HepG2 (cell line): ENCODE data around the gene MFSD12. TPM values are rescaled to one million over a fixed set of nuclear protein-coding genes. Genes with fewer than 3 reads are reported as not detected.

Experiments used
- GTF3A ChIP-seq: sonication (generic); formaldehyde crosslinking; conservative IDR thresholded peaks from 2 replicates; pipeline ENCODE4 v1.4.0; 2020; ENCODE audit warnings: mild to moderate bottlenecking, missing genetic modification reagents
- GZF1 ChIP-seq: sonication (generic); formaldehyde crosslinking; IDR thresholded peaks from 2 replicates; pipeline ENCODE4 v1.5.1; 2020; ENCODE audit warnings: mild to moderate bottlenecking, missing genetic modification reagents
- JUNB ChIP-seq: sonication (generic); formaldehyde crosslinking; IDR thresholded peaks from 2 replicates; pipeline ENCODE4 v1.8.0; 2022; ENCODE audit warnings: missing genetic modification reagents, mild to moderate bottlenecking, borderline replicate concordance
- KMT2B ChIP-seq: IDR thresholded peaks from 2 replicates; pipeline ENCODE4 v1.6.1; 2016; ENCODE audit warnings: missing genetic modification reagents, missing compliant biosample characterization
- NR3C1 ChIP-seq: sonication (generic); formaldehyde crosslinking; IDR thresholded peaks from 2 replicates; pipeline ENCODE4 v1.4.0; 2020; ENCODE audit warnings: missing genetic modification reagents
- PATZ1 ChIP-seq: sonication (generic); formaldehyde crosslinking; IDR thresholded peaks from 2 replicates; pipeline ENCODE4 v1.4.0; 2020; ENCODE audit warnings: missing genetic modification reagents
- RBM39 ChIP-seq: fragments of 200-400 bp; formaldehyde crosslinking; IDR thresholded peaks from one replicate; pipeline ENCODE4 v1.6.1; 2018; ENCODE audit warnings: antibody characterized with exemption, mild to moderate bottlenecking, low read depth, low read length; ENCODE audit not compliant: poor library complexity, severe bottlenecking
- ZFP91 ChIP-seq: sonication (generic); formaldehyde crosslinking; IDR thresholded peaks from 2 replicates; pipeline ENCODE4 v1.9.0; 2022; ENCODE audit warnings: missing genetic modification reagents, mild to moderate bottlenecking, borderline replicate concordance
- ZNF30 ChIP-seq: sonication (generic); formaldehyde crosslinking; IDR thresholded peaks from 2 replicates; pipeline ENCODE4 v1.5.0; 2020; ENCODE audit warnings: mild to moderate bottlenecking, missing genetic modification reagents
- ZNF83 ChIP-seq: sonication (generic); formaldehyde crosslinking; IDR thresholded peaks from 2 replicates; pipeline ENCODE4 v1.4.0; 2020; ENCODE audit warnings: missing genetic modification reagents, mild to moderate bottlenecking, borderline replicate concordance
- ZSCAN25 ChIP-seq: sonication (generic); formaldehyde crosslinking; IDR thresholded peaks from 2 replicates; pipeline ENCODE4 v1.8.0; 2022; ENCODE audit warnings: mild to moderate bottlenecking, missing genetic modification reagents
- ZSCAN31 ChIP-seq: sonication (generic); formaldehyde crosslinking; IDR thresholded peaks from 2 replicates; pipeline ENCODE4 v1.5.0; 2020; ENCODE audit warnings: low read depth, mild to moderate bottlenecking, missing genetic modification reagents
- ZUFSP ChIP-seq: sonication (generic); formaldehyde crosslinking; IDR thresholded peaks from 2 replicates; pipeline ENCODE4 v1.9.0; 2021; ENCODE audit warnings: missing genetic modification reagents, mild to moderate bottlenecking, borderline replicate concordance
- polyA plus RNA-seq, 8 experiments: library from polyadenylated mRNA; depleted of rRNA in 3 of 8; stranded (reverse) in 7 of 8; unstranded in 1 of 8; fragments of >200 nt; fragmentation: Illumina TruSeq in 4 of 8; extraction: Trizol in 4 of 8; gene quantifications; 2 replicates each; pipeline versions ENCODE4 v1.2.1 to v1.2.3, GENCODE V29; 2011 to 2016; ENCODE audit warnings: low read depth in 4 of 8, missing spikeins in 1 of 8, mixed read lengths in 1 of 8; ENCODE audit not compliant: insufficient read depth in 1 of 8
- total RNA-seq, 5 experiments: library from RNA; depleted of rRNA; stranded (reverse); fragments of >200 nt; fragmentation: Illumina TruSeq; extraction: Trizol; gene quantifications; 2 replicates each; pipeline ENCODE4 v1.2.3, GENCODE V29; 2016; ENCODE audit warnings: low read depth in 1 of 5
- TF ChIP-seq, protein P1 (sequence below): sonication (generic); formaldehyde crosslinking; IDR thresholded peaks from 2 replicates; pipeline ENCODE4 v1.9.0; 2021; ENCODE audit warnings: mild to moderate bottlenecking, missing genetic modification reagents
- TF ChIP-seq, protein P2 (sequence below): sonication (generic); formaldehyde crosslinking; IDR thresholded peaks from 2 replicates; pipeline ENCODE4 v1.8.1; 2023; ENCODE audit warnings: mild to moderate bottlenecking, moderate library complexity, missing genetic modification reagents

The MFSD12 gene
- total and polyA plus RNA-seq, 2 of the 13 experiments (the other 11 are each of a cell fraction or from before 2014, with no cell fraction given) = 27.2 to 29.1 TPM

DNA sequence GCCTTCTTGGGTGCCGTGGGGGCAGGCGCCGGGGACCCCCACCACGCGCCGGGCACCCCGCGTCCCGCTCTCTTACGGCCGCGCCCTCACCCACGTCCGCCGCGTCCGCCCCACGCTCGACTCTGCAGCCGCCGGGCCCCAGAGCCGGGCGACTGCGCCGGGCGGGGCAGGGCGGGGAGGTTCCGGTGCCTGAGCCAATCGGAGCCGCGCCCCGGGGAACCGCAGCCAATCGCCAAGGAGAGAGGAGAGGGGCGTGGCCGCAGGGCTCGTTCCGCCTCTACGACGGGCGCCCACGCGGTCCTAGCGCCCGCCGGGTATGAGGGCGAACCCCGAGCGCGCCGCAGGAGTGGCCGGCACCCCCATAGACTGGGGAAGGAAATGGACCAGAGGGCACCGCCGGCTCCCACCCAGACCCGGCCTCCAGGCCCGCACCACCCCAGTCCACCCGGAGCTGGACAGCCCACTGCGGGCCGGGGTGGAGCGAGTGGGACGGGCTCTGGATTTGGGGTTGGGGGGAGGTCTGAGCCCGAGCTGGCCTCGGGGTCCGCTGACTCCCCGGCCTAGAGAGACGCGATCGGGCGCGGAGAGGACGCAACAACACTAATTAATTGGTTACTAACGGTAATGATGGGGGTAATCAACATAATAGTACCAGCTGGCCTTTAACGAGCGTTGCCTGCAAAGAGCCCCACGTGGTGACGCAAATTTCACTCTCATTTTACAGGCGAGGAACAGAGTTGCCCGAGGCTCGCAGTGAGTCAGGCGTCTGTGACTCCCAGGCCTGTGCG lies at the start of gene MFSD12 (continued):
- TF ChIP-seq, protein P1, sequence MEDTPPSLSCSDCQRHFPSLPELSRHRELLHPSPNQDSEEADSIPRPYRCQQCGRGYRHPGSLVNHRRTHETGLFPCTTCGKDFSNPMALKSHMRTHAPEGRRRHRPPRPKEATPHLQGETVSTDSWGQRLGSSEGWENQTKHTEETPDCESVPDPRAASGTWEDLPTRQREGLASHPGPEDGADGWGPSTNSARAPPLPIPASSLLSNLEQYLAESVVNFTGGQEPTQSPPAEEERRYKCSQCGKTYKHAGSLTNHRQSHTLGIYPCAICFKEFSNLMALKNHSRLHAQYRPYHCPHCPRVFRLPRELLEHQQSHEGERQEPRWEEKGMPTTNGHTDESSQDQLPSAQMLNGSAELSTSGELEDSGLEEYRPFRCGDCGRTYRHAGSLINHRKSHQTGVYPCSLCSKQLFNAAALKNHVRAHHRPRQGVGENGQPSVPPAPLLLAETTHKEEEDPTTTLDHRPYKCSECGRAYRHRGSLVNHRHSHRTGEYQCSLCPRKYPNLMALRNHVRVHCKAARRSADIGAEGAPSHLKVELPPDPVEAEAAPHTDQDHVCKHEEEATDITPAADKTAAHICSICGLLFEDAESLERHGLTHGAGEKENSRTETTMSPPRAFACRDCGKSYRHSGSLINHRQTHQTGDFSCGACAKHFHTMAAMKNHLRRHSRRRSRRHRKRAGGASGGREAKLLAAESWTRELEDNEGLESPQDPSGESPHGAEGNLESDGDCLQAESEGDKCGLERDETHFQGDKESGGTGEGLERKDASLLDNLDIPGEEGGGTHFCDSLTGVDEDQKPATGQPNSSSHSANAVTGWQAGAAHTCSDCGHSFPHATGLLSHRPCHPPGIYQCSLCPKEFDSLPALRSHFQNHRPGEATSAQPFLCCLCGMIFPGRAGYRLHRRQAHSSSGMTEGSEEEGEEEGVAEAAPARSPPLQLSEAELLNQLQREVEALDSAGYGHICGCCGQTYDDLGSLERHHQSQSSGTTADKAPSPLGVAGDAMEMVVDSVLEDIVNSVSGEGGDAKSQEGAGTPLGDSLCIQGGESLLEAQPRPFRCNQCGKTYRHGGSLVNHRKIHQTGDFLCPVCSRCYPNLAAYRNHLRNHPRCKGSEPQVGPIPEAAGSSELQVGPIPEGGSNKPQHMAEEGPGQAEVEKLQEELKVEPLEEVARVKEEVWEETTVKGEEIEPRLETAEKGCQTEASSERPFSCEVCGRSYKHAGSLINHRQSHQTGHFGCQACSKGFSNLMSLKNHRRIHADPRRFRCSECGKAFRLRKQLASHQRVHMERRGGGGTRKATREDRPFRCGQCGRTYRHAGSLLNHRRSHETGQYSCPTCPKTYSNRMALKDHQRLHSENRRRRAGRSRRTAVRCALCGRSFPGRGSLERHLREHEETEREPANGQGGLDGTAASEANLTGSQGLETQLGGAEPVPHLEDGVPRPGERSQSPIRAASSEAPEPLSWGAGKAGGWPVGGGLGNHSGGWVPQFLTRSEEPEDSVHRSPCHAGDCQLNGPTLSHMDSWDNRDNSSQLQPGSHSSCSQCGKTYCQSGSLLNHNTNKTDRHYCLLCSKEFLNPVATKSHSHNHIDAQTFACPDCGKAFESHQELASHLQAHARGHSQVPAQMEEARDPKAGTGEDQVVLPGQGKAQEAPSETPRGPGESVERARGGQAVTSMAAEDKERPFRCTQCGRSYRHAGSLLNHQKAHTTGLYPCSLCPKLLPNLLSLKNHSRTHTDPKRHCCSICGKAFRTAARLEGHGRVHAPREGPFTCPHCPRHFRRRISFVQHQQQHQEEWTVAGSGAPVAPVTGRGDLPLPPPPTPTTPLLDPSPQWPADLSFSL (CRISPR knock-in tag) = no peak
- peak; percentile 51; the same call in 1 of the 2 replicates for TF ChIP-seq KMT2B (CRISPR knock-in tag)
- TF ChIP-seq ZFP91 = peak; percentile 98
- TF ChIP-seq ZNF30 (CRISPR knock-in tag) = no peak
- no peak for TF ChIP-seq ZSCAN31 (CRISPR knock-in tag)
- TF ChIP-seq JUNB (CRISPR knock-in tag) = no peak
- TF ChIP-seq GTF3A (CRISPR knock-in tag) = no peak
- no peak for TF ChIP-seq ZUFSP (CRISPR knock-in tag)
- peak; percentile 22 for TF ChIP-seq RBM39
- TF ChIP-seq, protein P2, sequence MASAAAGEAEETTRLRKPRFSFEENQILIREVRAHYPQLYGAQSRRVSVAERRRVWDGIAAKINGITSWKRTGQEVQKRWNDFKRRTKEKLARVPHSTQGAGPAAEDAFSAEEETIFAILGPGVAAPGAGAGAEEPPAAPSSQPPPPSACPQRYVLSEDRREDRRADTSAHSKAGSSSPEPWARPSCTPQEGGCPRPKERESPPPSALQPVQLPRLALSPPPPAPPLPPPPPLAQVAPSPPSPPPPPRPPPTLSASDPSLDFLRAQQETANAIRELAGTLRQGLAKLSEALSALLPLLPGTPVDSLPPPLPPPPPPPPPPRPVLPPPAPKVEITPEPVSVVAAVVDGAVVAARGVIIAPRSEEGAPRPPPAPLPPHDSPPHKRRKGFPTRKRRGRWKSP (CRISPR knock-in tag) = peak; percentile 78
- TF ChIP-seq NR3C1 (CRISPR knock-in tag) = no peak
- TF ChIP-seq ZSCAN25 (CRISPR knock-in tag) = peak; percentile 60; the same call in 1 of the 2 replicates
- no peak for TF ChIP-seq ZNF83 (CRISPR knock-in tag)
- TF ChIP-seq PATZ1 (CRISPR knock-in tag) = peak; percentile 49
- TF ChIP-seq GZF1 = no peak
